Endothelial cell (in vitro differentiated cells): Measurements from ENCODE around the gene RCOR3. TPM values are rescaled to one million over a fixed set of nuclear protein-coding genes. Genes with fewer than 3 reads are reported as not detected.
A peak's percentile ranks its signal among the peaks of the same experiment; 100 is the strongest.

Experiments used
- DNase-seq: peaks from one replicate; pipeline ENCODE4 v3.0.0; 2021; ENCODE audit warnings: low spot score
- H3K27ac Mint-ChIP-seq: one replicate; pipeline ENCODE4 v1.8.0; 2021; ENCODE audit warnings: mixed read lengths, inconsistent platforms; ENCODE audit not compliant: unreplicated experiment
- H3K27me3 Mint-ChIP-seq: one replicate; pipeline ENCODE4 v1.8.0; 2021; ENCODE audit warnings: mild to moderate bottlenecking, moderate library complexity, mixed read lengths, inconsistent platforms; ENCODE audit not compliant: unreplicated experiment
- H3K36me3 Mint-ChIP-seq: one replicate; pipeline ENCODE4 v1.8.0; 2021; ENCODE audit warnings: mild to moderate bottlenecking, low read depth, mixed read lengths, inconsistent platforms; ENCODE audit not compliant: unreplicated experiment
- H3K4me1 Mint-ChIP-seq: one replicate; pipeline ENCODE4 v1.8.0; 2021; ENCODE audit warnings: mild to moderate bottlenecking, mixed read lengths, inconsistent platforms; ENCODE audit not compliant: unreplicated experiment
- H3K4me3 Mint-ChIP-seq: one replicate; pipeline ENCODE4 v1.8.0; 2021; ENCODE audit warnings: mild to moderate bottlenecking, mixed read lengths, inconsistent platforms; ENCODE audit not compliant: unreplicated experiment
- H3K9me3 Mint-ChIP-seq: one replicate; pipeline ENCODE4 v1.8.0; 2021; ENCODE audit warnings: mixed read lengths, inconsistent platforms; ENCODE audit not compliant: unreplicated experiment
- total RNA-seq: library from RNA; stranded (reverse); fragmentation: NEBNext Ultra II Directional; extraction: Animal tissue kit (Norgen Biotek cat#: 25700); gene quantifications from one replicate; pipeline ENCODE4 v1.2.1, GENCODE V29; 2021; ENCODE audit not compliant: unreplicated experiment
- TF ChIP-seq, protein P1 (sequence below): fragments of 200-600 bp; sonication (generic); IDR thresholded peaks from one replicate; pipeline ENCODE4 v1.5.0; 2021; ENCODE audit warnings: antibody characterized with exemption; ENCODE audit not compliant: unreplicated experiment

Gene RCOR3
- total RNA-seq, 1 donor from 2014 or later: 39.6 TPM

DNA sequence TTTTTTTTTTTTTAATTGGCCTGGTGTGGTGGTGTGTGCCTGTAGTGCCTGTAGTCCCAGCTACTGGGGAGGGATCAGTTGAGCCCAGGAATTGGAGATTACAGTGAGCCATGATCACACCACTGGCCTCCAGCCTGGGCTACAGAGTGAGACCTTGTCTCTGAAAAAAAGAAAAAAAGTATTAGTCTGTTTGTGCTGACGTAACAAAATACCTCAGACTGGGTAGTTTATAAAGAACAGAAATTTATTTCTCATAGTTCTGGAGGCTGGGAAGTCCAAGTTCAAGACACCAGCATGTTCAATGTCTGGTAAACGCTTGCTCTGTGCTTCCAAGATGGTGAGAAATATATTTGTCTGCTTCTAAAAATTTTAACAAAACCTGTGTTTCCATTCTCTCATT, 93.3 kb downstream of the RCOR3 start:
- Mint-ChIP-seq H3K4me1 (peaks cover 3% of the 10 kb centered on the region), H3K36me3 (peaks cover 19% of the 10 kb centered on the region), H3K27me3 (peaks cover 4% of the 10 kb centered on the region), H3K9me3 (no peaks in the 10 kb centered on the region), H3K4me3 (no peak overlapping the region), H3K27ac (no peak overlapping the region)
- no peak for DNase-seq
- TF ChIP-seq, protein P1, sequence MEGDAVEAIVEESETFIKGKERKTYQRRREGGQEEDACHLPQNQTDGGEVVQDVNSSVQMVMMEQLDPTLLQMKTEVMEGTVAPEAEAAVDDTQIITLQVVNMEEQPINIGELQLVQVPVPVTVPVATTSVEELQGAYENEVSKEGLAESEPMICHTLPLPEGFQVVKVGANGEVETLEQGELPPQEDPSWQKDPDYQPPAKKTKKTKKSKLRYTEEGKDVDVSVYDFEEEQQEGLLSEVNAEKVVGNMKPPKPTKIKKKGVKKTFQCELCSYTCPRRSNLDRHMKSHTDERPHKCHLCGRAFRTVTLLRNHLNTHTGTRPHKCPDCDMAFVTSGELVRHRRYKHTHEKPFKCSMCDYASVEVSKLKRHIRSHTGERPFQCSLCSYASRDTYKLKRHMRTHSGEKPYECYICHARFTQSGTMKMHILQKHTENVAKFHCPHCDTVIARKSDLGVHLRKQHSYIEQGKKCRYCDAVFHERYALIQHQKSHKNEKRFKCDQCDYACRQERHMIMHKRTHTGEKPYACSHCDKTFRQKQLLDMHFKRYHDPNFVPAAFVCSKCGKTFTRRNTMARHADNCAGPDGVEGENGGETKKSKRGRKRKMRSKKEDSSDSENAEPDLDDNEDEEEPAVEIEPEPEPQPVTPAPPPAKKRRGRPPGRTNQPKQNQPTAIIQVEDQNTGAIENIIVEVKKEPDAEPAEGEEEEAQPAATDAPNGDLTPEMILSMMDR: no peak

DNA sequence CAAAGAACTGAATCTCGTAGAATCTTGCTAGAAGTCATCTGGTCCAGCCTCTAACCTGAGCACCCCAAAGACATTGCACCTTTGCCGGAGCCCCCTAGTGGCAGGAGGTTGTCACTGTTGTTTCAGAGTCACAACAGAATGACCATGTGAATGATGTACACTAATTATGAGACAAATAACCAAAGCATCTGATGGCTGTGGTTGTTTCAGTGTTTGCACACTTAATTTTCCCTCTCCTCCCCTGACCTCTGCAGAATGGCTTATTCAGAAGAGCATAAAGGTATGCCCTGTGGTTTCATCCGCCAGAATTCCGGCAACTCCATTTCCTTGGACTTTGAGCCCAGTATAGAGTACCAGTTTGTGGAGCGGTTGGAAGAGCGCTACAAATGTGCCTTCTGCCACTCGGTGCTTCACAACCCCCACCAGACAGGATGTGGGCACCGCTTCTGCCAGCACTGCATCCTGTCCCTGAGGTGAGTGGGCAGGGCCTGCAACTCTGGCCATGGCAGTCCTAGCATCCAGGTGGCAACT, 93.9 kb downstream of the RCOR3 start:
- peaks cover 19% of the 10 kb centered on the region for H3K36me3 Mint-ChIP-seq
- peak; percentile 38 for DNase-seq
- no peaks in the 10 kb centered on the region for H3K9me3 Mint-ChIP-seq
- no peak overlapping the region for H3K4me3 Mint-ChIP-seq
- no peak overlapping the region for H3K27ac Mint-ChIP-seq
- TF ChIP-seq, protein P1: peak; percentile 82
- peaks cover 4% of the 10 kb centered on the region for H3K27me3 Mint-ChIP-seq
- H3K4me1 Mint-ChIP-seq: peaks cover 3% of the 10 kb centered on the region

DNA sequence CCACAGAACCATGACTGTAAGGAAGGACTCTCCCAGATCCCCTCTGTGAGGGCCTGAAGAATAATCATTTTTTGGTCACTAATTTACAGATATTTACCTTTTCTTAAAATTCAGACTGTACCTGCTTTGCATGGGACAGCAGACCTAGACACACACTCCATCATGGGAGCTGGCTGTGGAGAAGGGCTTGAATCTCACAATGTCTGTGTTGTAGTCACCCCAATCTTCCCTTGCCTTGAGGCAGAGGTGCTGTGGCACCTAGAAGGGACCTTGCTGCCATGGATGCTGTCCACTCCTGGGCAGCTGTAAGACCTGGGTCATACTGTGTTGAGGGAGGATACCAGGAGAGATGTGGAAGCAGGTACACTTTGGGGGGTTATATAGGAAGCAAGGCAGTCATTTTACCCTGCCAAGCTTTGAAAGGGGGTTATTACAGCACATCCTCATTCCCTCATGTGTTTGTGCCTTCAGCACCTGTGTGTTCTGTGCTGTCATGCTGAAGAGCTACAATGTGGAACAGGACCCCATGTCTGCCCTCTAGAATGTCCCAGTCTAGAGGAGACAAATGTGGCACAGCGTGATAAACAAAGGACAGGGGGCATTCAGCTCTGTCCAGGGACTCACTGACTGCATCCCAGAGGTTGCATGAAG, 94.5 kb downstream of the RCOR3 start:
- peaks cover 3% of the 10 kb centered on the region for H3K4me1 Mint-ChIP-seq
- no peak overlapping the region for H3K4me3 Mint-ChIP-seq
- H3K27me3 Mint-ChIP-seq: peaks cover 4% of the 10 kb centered on the region
- TF ChIP-seq, protein P1: no peak
- no peak overlapping the region for H3K27ac Mint-ChIP-seq
- no peak for DNase-seq
- no peaks in the 10 kb centered on the region for H3K9me3 Mint-ChIP-seq
- H3K36me3 Mint-ChIP-seq: peaks cover 19% of the 10 kb centered on the region

DNA sequence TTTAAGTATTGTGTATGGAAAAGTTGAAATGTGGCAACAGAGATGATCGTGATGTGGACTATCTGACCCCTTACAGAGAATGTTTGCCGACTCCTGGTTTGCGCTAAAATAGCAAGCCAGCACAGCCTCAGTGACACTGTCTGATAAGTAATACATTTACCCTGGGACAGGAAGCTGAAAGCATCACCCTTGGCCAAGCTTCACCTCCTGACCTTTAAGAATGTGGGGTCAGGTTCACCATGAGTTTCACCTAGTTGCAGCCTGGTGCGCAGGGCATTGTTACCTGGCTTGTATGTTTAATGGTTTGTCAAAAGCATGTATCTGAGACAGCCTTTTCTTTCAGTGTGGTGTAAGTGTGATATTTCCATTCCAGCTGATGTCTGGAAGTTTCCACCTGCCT, 96.7 kb downstream of the RCOR3 start:
- H3K9me3 Mint-ChIP-seq: no peaks in the 10 kb centered on the region

More for the DNA sequence above, 96.7 kb downstream of the RCOR3 start:
- Mint-ChIP-seq H3K27ac (no peak overlapping the region), H3K4me1 (peaks cover 3% of the 10 kb centered on the region), H3K4me3 (no peak overlapping the region), H3K36me3 (peaks cover 20% of the 10 kb centered on the region), H3K27me3 (peaks cover 4% of the 10 kb centered on the region)
- TF ChIP-seq, protein P1: no peak
- DNase-seq: no peak
